HL-60 (cell line): ENCODE results near the gene HPSE2.

ENCODE experiments used
- DNase-seq, 2 experiments: peaks; one replicate each; pipeline ENCODE4 v3.0.0-alpha.2; 2010 to 2020; ENCODE audit warnings: low read depth in 1 of 2, low spot score in 1 of 2
- H3K27ac ChIP-seq: fragments of 250-450 bp; sonication (Bioruptor Pico); replicated peaks from 2 replicates; pipeline ENCODE4 v1.5.1; 2020; ENCODE audit warnings: mild to moderate bottlenecking, moderate library complexity
- H3K27me3 ChIP-seq: fragments of 250-450 bp; sonication (Bioruptor Pico); 2 replicates; pipeline ENCODE4 v1.5.1; 2021; ENCODE audit warnings: mild to moderate bottlenecking, moderate library complexity; ENCODE audit not compliant: insufficient read depth, poor library complexity, severe bottlenecking
- H3K4me3 ChIP-seq: replicated peaks from 2 replicates; pipeline ENCODE4 v1.5.1; 2011; ENCODE audit warnings: mild to moderate bottlenecking, control low read depth, low read length; ENCODE audit not compliant: insufficient read depth
- GABPA ChIP-seq: IDR thresholded peaks from 2 replicates; pipeline ENCODE4 v1.6.1; 2012; ENCODE audit warnings: low read depth
- POLR2AphosphoS5 ChIP-seq: IDR thresholded peaks from 2 replicates; pipeline ENCODE4 v1.6.1; 2012; ENCODE audit warnings: low read depth
- SPI1 ChIP-seq: IDR thresholded peaks from 2 replicates; pipeline ENCODE4 v1.6.1; 2012; ENCODE audit warnings: low read depth, mild to moderate bottlenecking, borderline replicate concordance
- TF ChIP-seq, protein P1 (sequence below): IDR thresholded peaks from 2 replicates; pipeline ENCODE4 v1.6.1; 2012; ENCODE audit warnings: low read depth; ENCODE audit not compliant: insufficient replicate concordance
- TF ChIP-seq, protein P2 (sequence below): IDR thresholded peaks from one replicate; pipeline ENCODE4 v1.5.1; 2011; ENCODE audit warnings: low read length, control low read depth, inconsistent platforms; ENCODE audit not compliant: insufficient read depth

Gene HPSE2

DNA sequence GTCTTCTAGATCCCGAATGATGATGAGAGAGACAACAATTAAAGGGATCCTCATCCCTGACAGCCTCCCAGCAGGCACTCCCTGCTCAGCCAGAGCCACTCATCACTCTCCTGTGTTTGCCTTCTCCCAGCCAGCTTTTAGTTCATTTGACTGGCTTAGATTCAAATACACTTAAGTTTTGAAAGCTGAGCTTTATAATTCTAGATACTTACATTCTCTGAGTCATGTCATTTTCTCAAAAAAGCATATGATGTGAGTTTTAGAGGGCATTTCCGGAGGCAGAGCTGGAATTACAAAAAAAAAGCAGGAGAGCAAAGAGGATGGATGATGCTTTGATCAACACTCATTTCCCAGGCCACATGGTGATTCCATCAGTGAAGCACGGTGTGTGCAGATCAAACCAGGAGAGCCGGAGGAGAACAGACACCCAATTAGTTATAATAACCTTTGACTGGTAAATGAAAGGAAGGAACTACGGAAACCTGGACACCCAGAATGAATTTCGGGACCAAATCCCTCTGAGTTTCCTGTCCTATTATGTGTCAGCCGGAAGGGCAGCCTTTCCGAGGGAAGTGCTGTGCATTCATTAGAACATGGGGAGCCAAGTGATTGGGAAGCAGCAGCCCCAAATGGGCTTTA, 707.4 kb downstream of the HPSE2 start:
- no peak overlapping the region for H3K4me3 ChIP-seq
- TF ChIP-seq SPI1: no peak
- TF ChIP-seq GABPA: no peak
- no peak for TF ChIP-seq POLR2AphosphoS5
- TF ChIP-seq, protein P1, sequence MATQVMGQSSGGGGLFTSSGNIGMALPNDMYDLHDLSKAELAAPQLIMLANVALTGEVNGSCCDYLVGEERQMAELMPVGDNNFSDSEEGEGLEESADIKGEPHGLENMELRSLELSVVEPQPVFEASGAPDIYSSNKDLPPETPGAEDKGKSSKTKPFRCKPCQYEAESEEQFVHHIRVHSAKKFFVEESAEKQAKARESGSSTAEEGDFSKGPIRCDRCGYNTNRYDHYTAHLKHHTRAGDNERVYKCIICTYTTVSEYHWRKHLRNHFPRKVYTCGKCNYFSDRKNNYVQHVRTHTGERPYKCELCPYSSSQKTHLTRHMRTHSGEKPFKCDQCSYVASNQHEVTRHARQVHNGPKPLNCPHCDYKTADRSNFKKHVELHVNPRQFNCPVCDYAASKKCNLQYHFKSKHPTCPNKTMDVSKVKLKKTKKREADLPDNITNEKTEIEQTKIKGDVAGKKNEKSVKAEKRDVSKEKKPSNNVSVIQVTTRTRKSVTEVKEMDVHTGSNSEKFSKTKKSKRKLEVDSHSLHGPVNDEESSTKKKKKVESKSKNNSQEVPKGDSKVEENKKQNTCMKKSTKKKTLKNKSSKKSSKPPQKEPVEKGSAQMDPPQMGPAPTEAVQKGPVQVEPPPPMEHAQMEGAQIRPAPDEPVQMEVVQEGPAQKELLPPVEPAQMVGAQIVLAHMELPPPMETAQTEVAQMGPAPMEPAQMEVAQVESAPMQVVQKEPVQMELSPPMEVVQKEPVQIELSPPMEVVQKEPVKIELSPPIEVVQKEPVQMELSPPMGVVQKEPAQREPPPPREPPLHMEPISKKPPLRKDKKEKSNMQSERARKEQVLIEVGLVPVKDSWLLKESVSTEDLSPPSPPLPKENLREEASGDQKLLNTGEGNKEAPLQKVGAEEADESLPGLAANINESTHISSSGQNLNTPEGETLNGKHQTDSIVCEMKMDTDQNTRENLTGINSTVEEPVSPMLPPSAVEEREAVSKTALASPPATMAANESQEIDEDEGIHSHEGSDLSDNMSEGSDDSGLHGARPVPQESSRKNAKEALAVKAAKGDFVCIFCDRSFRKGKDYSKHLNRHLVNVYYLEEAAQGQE: no peak
- TF ChIP-seq, protein P2, sequence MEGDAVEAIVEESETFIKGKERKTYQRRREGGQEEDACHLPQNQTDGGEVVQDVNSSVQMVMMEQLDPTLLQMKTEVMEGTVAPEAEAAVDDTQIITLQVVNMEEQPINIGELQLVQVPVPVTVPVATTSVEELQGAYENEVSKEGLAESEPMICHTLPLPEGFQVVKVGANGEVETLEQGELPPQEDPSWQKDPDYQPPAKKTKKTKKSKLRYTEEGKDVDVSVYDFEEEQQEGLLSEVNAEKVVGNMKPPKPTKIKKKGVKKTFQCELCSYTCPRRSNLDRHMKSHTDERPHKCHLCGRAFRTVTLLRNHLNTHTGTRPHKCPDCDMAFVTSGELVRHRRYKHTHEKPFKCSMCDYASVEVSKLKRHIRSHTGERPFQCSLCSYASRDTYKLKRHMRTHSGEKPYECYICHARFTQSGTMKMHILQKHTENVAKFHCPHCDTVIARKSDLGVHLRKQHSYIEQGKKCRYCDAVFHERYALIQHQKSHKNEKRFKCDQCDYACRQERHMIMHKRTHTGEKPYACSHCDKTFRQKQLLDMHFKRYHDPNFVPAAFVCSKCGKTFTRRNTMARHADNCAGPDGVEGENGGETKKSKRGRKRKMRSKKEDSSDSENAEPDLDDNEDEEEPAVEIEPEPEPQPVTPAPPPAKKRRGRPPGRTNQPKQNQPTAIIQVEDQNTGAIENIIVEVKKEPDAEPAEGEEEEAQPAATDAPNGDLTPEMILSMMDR: no peak
- DNase-seq: no peak
- no peak overlapping the region for H3K27ac ChIP-seq
- no peaks in the 10 kb centered on the region for H3K27me3 ChIP-seq

DNA sequence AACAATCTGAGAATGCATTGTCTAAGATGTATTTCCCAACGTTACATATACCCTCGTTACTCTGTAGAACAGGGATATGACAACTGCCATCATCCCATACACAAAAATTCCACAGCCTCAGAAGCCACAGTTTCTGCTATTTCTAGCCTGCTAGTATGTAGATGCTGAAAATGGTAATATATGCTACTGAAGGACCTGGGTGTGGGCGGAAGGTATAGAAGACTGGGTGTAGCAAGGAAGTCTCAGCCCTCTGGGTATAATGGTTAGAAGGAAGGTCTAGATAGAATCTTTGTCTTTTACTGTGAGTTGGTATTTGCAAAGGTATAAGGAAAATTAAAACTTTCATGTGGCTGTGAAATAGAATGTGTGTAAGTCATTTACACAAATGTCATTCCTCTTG, 709.7 kb downstream of the HPSE2 start:
- no peak for TF ChIP-seq POLR2AphosphoS5
- no peak for TF ChIP-seq SPI1
- TF ChIP-seq, protein P1: no peak
- no peak for TF ChIP-seq GABPA
- TF ChIP-seq, protein P2: no peak
- DNase-seq: no peak
- no peak overlapping the region for H3K27ac ChIP-seq

DNA sequence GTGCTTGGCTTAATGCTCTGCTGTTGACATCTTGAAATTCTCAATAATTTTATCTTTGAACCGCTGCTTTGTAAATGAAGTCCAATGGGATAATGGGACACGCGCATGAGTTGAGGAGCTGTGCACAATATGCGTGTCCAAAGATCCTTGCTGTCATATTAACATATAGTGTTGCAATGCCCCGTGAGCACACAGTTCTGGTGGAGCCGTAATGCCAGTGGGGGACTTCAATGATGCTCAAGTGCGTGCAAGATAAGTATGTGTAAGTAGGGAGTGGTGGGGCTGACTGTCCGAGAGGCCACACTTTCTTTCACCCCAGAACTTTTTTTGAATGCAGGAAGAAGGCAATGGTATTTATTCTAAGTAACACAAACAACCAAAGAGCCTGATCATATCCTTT, 711.5 kb downstream of the HPSE2 start:
- H3K27ac ChIP-seq: no peak overlapping the region
- TF ChIP-seq, protein P1: no peak
- TF ChIP-seq SPI1 (no peak), GABPA (no peak), POLR2AphosphoS5 (no peak)
- TF ChIP-seq, protein P2: no peak
- H3K4me3 ChIP-seq: no peak overlapping the region
- no peak for DNase-seq
- H3K27me3 ChIP-seq: no peaks in the 10 kb centered on the region

More for the DNA sequence above, 709.7 kb downstream of the HPSE2 start:
- Histone ChIP-seq H3K27me3 (no peaks in the 10 kb centered on the region), H3K4me3 (no peak overlapping the region)
